H1 (cell line): ENCODE data around the gene TNFRSF13B. TPM values are rescaled to one million over a fixed set of nuclear protein-coding genes. Genes with fewer than 3 reads are reported as not detected.
A peak's percentile ranks its signal among the peaks of the same experiment; 100 is the strongest.

Experiments
- CTCF ChIA-PET: fragments of 300-600 bp; sonication (Branson Sonifier 250); formaldehyde crosslinking; loops from one replicate; lab custom pipeline; 2021; ENCODE audit not compliant: partially characterized antibody; lab: Charles Lee
- POLR2A ChIA-PET: fragments of 300-600 bp; sonication (Branson Sonifier 250); formaldehyde crosslinking; loops from one replicate; lab custom pipeline; 2021; ENCODE audit warnings: inconsistent platforms; ENCODE audit not compliant: partially characterized antibody; lab: Charles Lee
- DNase-seq, 2 experiments: peaks; one replicate each; pipeline versions ENCODE4 v3.0.0 to v3.0.0-alpha.2; 2010 to 2022; ENCODE audit warnings: low spot score in 2 of 2, low read depth in 1 of 2, mixed read lengths in 1 of 2
- FAIRE-seq: peaks from 2 replicates; lab custom pipeline; 2011; peaks lifted over from hg19 to GRCh38; lab: Jason Lieb, UNC
- H2AFZ ChIP-seq: 2 replicates; pipeline ENCODE4 v1.8.1; 2012; ENCODE audit warnings: low read length, inconsistent platforms
- H2AK5ac ChIP-seq: 2 replicates; pipeline ENCODE4 v1.6.1; 2013; ENCODE audit warnings: low read depth, low read length
- H2BK120ac ChIP-seq: replicated peaks from 2 replicates; pipeline ENCODE3; 2013; ENCODE audit warnings: low read depth, low read length, inconsistent platforms
- H2BK12ac ChIP-seq: 2 replicates; pipeline ENCODE4 v1.6.1; 2013; ENCODE audit warnings: low read depth, low read length
- H2BK15ac ChIP-seq: 2 replicates; pipeline ENCODE4 v1.6.1; 2013; ENCODE audit warnings: low read length
- H2BK20ac ChIP-seq: 2 replicates; pipeline ENCODE4 v1.6.1; 2013; ENCODE audit warnings: low read length
- H2BK5ac ChIP-seq: 2 replicates; pipeline ENCODE4 v1.6.1; 2013; ENCODE audit warnings: low read depth, low read length
- H3K14ac ChIP-seq: 2 replicates; pipeline ENCODE4 v1.6.1; 2013; ENCODE audit warnings: inconsistent platforms; ENCODE audit not compliant: insufficient read length
- H3K18ac ChIP-seq: 2 replicates; pipeline ENCODE4 v1.6.1; 2013; ENCODE audit warnings: low read length; ENCODE audit errors: extremely low read depth
- H3K23ac ChIP-seq: 2 replicates; pipeline ENCODE4 v1.6.1; 2013; ENCODE audit warnings: inconsistent platforms; ENCODE audit not compliant: insufficient read length
- H3K23me2 ChIP-seq: 2 replicates; pipeline ENCODE4 v1.6.1; 2013; ENCODE audit warnings: low read depth, low read length
- H3K27ac ChIP-seq: 2 replicates; pipeline ENCODE4 v1.6.1; 2011; ENCODE audit warnings: low read depth, low read length, inconsistent platforms
- H3K27me3 ChIP-seq, 4 experiments: replicated peaks in 1 of 4; 1 replicate in 1 of 4; 2 replicates in 3 of 4; pipeline versions ENCODE4 v1.6.1 to v1.8.1; 2011 to 2013; ENCODE audit warnings: low read length in 3 of 4, mild to moderate bottlenecking in 3 of 4, inconsistent platforms in 2 of 4, mixed read lengths in 2 of 4, moderate library complexity in 1 of 4; ENCODE audit not compliant: control insufficient read depth in 3 of 4, insufficient read depth in 3 of 4; ENCODE audit errors: extremely low read depth in 1 of 4
- H3K36me3 ChIP-seq, 4 experiments: 2 replicates each; pipeline versions ENCODE4 v1.6.1 to v1.8.1; 2011 to 2013; ENCODE audit warnings: mild to moderate bottlenecking in 4 of 4, low read length in 3 of 4, moderate library complexity in 2 of 4, control low read depth in 1 of 4, inconsistent platforms in 1 of 4; ENCODE audit not compliant: insufficient read depth in 4 of 4, control insufficient read depth in 2 of 4
- H3K4ac ChIP-seq: replicated peaks from 2 replicates; pipeline ENCODE3; 2013; ENCODE audit warnings: low read length, low read depth, mixed read lengths, inconsistent platforms; ENCODE audit not compliant: insufficient read length
- H3K4me1 ChIP-seq, 4 experiments: replicated peaks in 1 of 4; 1 replicate in 1 of 4; 2 replicates in 3 of 4; pipeline versions ENCODE4 v1.6.1 to v1.8.1; 2011 to 2013; ENCODE audit warnings: low read length in 3 of 4, inconsistent platforms in 2 of 4, mixed read lengths in 1 of 4; ENCODE audit not compliant: insufficient read depth in 4 of 4, control insufficient read depth in 3 of 4
- H3K4me2 ChIP-seq, 2 experiments: 2 replicates each; pipeline versions ENCODE4 v1.6.1 to v1.8.1; 2011 to 2013; ENCODE audit warnings: low read depth in 2 of 2, low read length in 2 of 2, control low read depth in 1 of 2, inconsistent platforms in 1 of 2, mild to moderate bottlenecking in 1 of 2; ENCODE audit not compliant: insufficient read depth in 1 of 2
- H3K4me3 ChIP-seq, 4 experiments: fragments of 200-600, 300-600 bp in 1 of 4; sonication (generic), shearing (Covaris generic), sonication (Bioruptor Twin) in 1 of 4; 2 replicates each; pipeline versions ENCODE4 v1.5.1 to v1.8.1; 2011 to 2016; ENCODE audit warnings: low read length in 4 of 4, low read depth in 3 of 4, control low read depth in 2 of 4, inconsistent platforms in 2 of 4, mild to moderate bottlenecking in 2 of 4, mixed read lengths in 1 of 4, moderate library complexity in 1 of 4; ENCODE audit not compliant: insufficient read depth in 2 of 4; ENCODE audit errors: extremely low read depth in 1 of 4
- H3K56ac ChIP-seq: replicated peaks from 2 replicates; pipeline ENCODE3; 2013; ENCODE audit warnings: low read depth, mild to moderate bottlenecking, mixed read lengths, low read length, inconsistent platforms; ENCODE audit not compliant: insufficient read length
- H3K79me1 ChIP-seq: 2 replicates; pipeline ENCODE4 v1.6.1; 2013; ENCODE audit warnings: low read depth, low read length, control low read depth
- H3K79me2 ChIP-seq, 2 experiments: 2 replicates each; pipeline versions ENCODE4 v1.6.1 to v1.8.1; 2012 to 2013; ENCODE audit warnings: low read length in 2 of 2, mild to moderate bottlenecking in 2 of 2, inconsistent platforms in 1 of 2; ENCODE audit not compliant: insufficient read depth in 2 of 2, control insufficient read depth in 1 of 2
- H3K9ac ChIP-seq, 4 experiments: replicated peaks in 1 of 4; 1 replicate in 1 of 4; 2 replicates in 3 of 4; pipeline versions ENCODE4 v1.6.1 to v1.8.1; 2011 to 2013; ENCODE audit warnings: low read depth in 3 of 4, low read length in 3 of 4, control low read depth in 2 of 4, mild to moderate bottlenecking in 2 of 4, moderate library complexity in 2 of 4, inconsistent platforms in 1 of 4; ENCODE audit errors: extremely low read depth in 1 of 4
- H3K9me3 ChIP-seq, 2 experiments: 2 replicates each; pipeline versions ENCODE4 v1.6.1 to v1.8.1; 2012 to 2013; ENCODE audit warnings: mild to moderate bottlenecking in 2 of 2, moderate library complexity in 2 of 2, control low read depth in 1 of 2, inconsistent platforms in 1 of 2, low read depth in 1 of 2, low read length in 1 of 2, mixed read lengths in 1 of 2; ENCODE audit not compliant: insufficient read depth in 2 of 2
- H4K20me1 ChIP-seq, 2 experiments: replicated peaks in 1 of 2; 2 replicates each; pipeline versions ENCODE3 to v1.8.1; 2011 to 2013; ENCODE audit warnings: inconsistent platforms in 2 of 2, low read length in 2 of 2, mild to moderate bottlenecking in 1 of 2; ENCODE audit not compliant: insufficient read depth in 2 of 2, control insufficient read depth in 1 of 2
- H4K5ac ChIP-seq: 2 replicates; pipeline ENCODE4 v1.6.1; 2013; ENCODE audit warnings: low read length, low read depth, mixed read lengths, inconsistent platforms; ENCODE audit not compliant: insufficient read length
- H4K8ac ChIP-seq: 2 replicates; pipeline ENCODE4 v1.8.0; 2013; ENCODE audit warnings: mild to moderate bottlenecking, moderate library complexity, low read length, inconsistent platforms; ENCODE audit not compliant: insufficient read depth; ENCODE audit errors: extremely low read depth
- H4K91ac ChIP-seq: replicated peaks from 2 replicates; pipeline ENCODE3; 2013; ENCODE audit warnings: low read length, mixed read lengths, inconsistent platforms; ENCODE audit not compliant: insufficient read length
- CBX8 ChIP-seq: fragments of 300-800, 300-1000 bp; sonication (generic); IDR thresholded peaks from 2 replicates; pipeline ENCODE4 v1.7.1; 2016; ENCODE audit warnings: low read depth, low read length, borderline replicate concordance
- EGR1 ChIP-seq: IDR thresholded peaks from 2 replicates; pipeline ENCODE4 v1.6.1; 2011; ENCODE audit warnings: low read depth, low read length, borderline replicate concordance
- GTF2F1 ChIP-seq: IDR thresholded peaks from 2 replicates; pipeline ENCODE4 v1.6.1; 2012; ENCODE audit warnings: low read depth, low read length, improper control_type of control experiment, borderline replicate concordance
- KDM4A ChIP-seq: IDR thresholded peaks from one replicate; pipeline ENCODE4 v1.7.1; 2012; ENCODE audit warnings: low read depth, mild to moderate bottlenecking, moderate library complexity, low read length, inconsistent platforms; ENCODE audit not compliant: severe bottlenecking
- POLR2A ChIP-seq, 2 experiments: IDR thresholded peaks; 1 replicate in 1 of 2; 2 replicates in 1 of 2; pipeline ENCODE4 v1.6.1; 2011; ENCODE audit warnings: low read depth in 2 of 2, low read length in 2 of 2, mild to moderate bottlenecking in 2 of 2; ENCODE audit errors: control extremely low read depth in 1 of 2
- RAD21 ChIP-seq, 2 experiments: IDR thresholded peaks in 1 of 2; conservative IDR thresholded peaks in 1 of 2; 2 replicates each; pipeline ENCODE4 v1.6.1; 2011; ENCODE audit warnings: low read depth in 2 of 2, low read length in 2 of 2, improper control_type of control experiment in 1 of 2, inconsistent platforms in 1 of 2, mild to moderate bottlenecking in 1 of 2, moderate library complexity in 1 of 2
- RBBP5 ChIP-seq: IDR thresholded peaks from 2 replicates; pipeline ENCODE4 v1.7.1; 2012; ENCODE audit warnings: low read depth, mild to moderate bottlenecking, inconsistent platforms, low read length, moderate library complexity, borderline replicate concordance
- SP2 ChIP-seq: IDR thresholded peaks from 2 replicates; pipeline ENCODE4 v1.6.1; 2012; ENCODE audit warnings: mild to moderate bottlenecking, low read length, inconsistent platforms
- TEAD4 ChIP-seq: IDR thresholded peaks from 2 replicates; pipeline ENCODE4 v1.6.1; 2012; ENCODE audit warnings: low read depth, low read length, inconsistent platforms, mixed read lengths
- WGBS, 2 experiments: shearing (Covaris generic) in 1 of 2; methylation state at CpG; one replicate each; pipeline versions ENCODE4 v1.1.6 to v1.1.7; 2013 to 2015; ENCODE audit warnings: low lambda C conversion rate in 2 of 2, mixed read lengths in 2 of 2, inconsistent platforms in 1 of 2, low coverage in 1 of 2, missing lambda C conversion rate in 1 of 2; ENCODE audit not compliant: insufficient replicate concordance in 2 of 2, insufficient coverage in 1 of 2, insufficient read length in 1 of 2; ENCODE audit errors: extremely low coverage in 1 of 2, missing lambda C conversion rate in 1 of 2; 5-methylcytosine and 5-hydroxymethylcytosine counted together
- polyA plus RNA-seq, 7 experiments: library from polyadenylated mRNA; depleted of rRNA in 3 of 7; stranded (reverse) in 5 of 7; unstranded in 2 of 7; fragments of >200 nt in 5 of 7; fragments of 200-250 nt in 2 of 7; gene quantifications; 1 replicate in 5 of 7; 2 replicates in 1 of 7; 4 replicates in 1 of 7; pipeline versions ENCODE4 v1.2.1 to v1.2.3, GENCODE V29; 2011 to 2013; ENCODE audit warnings: missing spikeins in 2 of 7, mixed read lengths in 2 of 7
- total RNA-seq: library from RNA; stranded (reverse); fragmentation: NEBNext Ultra II Directional; extraction: Animal tissue kit (Norgen Biotek cat#: 25700); gene quantifications from 2 replicates; pipeline ENCODE4 v1.2.1, GENCODE V29; 2021
- TF ChIP-seq, protein P1 (sequence below): IDR thresholded peaks from 2 replicates; pipeline ENCODE4 v1.6.1; 2011; ENCODE audit warnings: low read length, improper control_type of control experiment
- TF ChIP-seq, protein P2 (sequence below): IDR thresholded peaks from 2 replicates; pipeline ENCODE4 v1.6.1; 2011; ENCODE audit warnings: low read depth, mild to moderate bottlenecking, low read length; ENCODE audit not compliant: insufficient read depth

The TNFRSF13B gene
- total and polyA plus RNA-seq, 2 of the 8 experiments (the other 6 are each of a cell fraction or from before 2014, with no cell fraction given): not detected

DNA sequence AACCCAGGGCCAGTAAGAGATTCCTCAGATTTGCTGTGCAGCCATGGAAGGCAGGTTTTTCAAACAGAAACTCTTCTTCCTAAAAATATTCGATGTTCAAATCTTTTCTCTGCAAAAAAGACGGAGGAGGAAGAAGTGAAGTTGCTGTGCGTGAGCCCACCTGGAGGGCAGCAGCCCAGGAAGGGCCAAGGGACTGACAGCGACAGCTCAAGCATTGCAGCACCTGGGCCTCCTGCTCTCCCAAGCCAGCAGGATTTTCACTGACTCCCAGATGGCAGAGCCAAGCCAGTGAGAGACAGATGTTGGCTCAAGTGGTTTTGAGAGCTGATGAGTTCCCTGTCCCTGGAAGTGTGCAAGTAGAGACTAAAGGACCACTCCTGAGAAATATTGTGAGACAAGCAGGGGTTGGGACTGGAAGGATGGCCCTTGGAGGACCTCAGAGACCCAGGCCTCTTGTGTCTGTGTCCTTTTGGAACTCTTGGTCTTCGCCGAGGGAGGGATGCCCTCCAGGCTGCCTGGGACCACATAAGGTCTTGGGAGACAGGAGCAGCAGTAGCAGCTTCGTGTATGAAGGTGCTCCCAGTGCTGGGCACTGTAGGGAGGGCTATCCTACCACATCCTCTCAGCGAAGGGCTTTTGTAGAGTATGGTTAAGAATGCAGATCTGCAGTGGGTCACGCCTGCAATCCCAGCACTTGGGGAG lies 29.3 kb upstream of the TNFRSF13B start:
- Histone ChIP-seq H4K8ac (no peak overlapping the region), H3K14ac (no peak overlapping the region), H3K27ac (no peak overlapping the region), H2BK5ac (no peak overlapping the region), H3K4me1 (peaks cover 0 to 4% (median 0%) of the 10 kb centered on the region in 4 experiments; a peak in 1 of 7 replicates), H3K4ac (no peak overlapping the region), H4K5ac (no peak overlapping the region), H2BK15ac (no peak overlapping the region), H3K9ac (no peak overlapping the region), H2AK5ac (no peak overlapping the region), H2BK12ac (no peak overlapping the region), H3K27me3 (no peaks in the 10 kb centered on the region), H2BK20ac (no peak overlapping the region), H3K9me3 (peaks cover 0 to 3% of the 10 kb centered on the region in 2 experiments; a peak in 1 of 4 replicates), H2BK120ac (no peak overlapping the region), H3K23me2 (no peaks in the 10 kb centered on the region), H3K23ac (no peak overlapping the region), H4K91ac (no peak overlapping the region), H3K18ac (no peak overlapping the region), H3K4me2 (no peak overlapping the region), H3K36me3 (no peaks in the 10 kb centered on the region), H4K20me1 (no peaks in the 10 kb centered on the region), H2AFZ (peak overlapping the region; percentile 55; the same call in 1 of the 2 replicates), H3K79me2 (no peaks in the 10 kb centered on the region), H3K79me1 (no peaks in the 10 kb centered on the region), H3K4me3 (no peak overlapping the region), H3K56ac (no peak overlapping the region)
- DNase-seq (no peak), FAIRE-seq (no peak)
- POLR2A ChIA-PET: no interaction called here
- CTCF ChIA-PET: interaction anchor here (0.7 to 2.4 kb wide), 24 partner anchors 9 to 312 kb away, joined by 3 to 12 read pairs (median 4); no protein-coding TSS in a partner anchor
- WGBS, 2 experiments: 77% methylated on average over 9 of the region's 9 CpGs; no CpG with 5 or more reads in 1 of the 2 experiments
- TF ChIP-seq GTF2F1: no peak
- TF ChIP-seq TEAD4: no peak
- TF ChIP-seq CBX8: no peak
- TF ChIP-seq EGR1: no peak
- no peak for TF ChIP-seq SP2
- no peak for TF ChIP-seq RBBP5
- TF ChIP-seq, protein P1, sequence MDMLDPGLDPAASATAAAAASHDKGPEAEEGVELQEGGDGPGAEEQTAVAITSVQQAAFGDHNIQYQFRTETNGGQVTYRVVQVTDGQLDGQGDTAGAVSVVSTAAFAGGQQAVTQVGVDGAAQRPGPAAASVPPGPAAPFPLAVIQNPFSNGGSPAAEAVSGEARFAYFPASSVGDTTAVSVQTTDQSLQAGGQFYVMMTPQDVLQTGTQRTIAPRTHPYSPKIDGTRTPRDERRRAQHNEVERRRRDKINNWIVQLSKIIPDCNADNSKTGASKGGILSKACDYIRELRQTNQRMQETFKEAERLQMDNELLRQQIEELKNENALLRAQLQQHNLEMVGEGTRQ: no peak
- TF ChIP-seq POLR2A (IDR thresholded peaks at IDR 0.05; ENCODE audit: control extremely low read depth in 1 of 2, low read depth in 2 of 2, low read length in 2 of 2): no peak
- TF ChIP-seq KDM4A: no peak
- TF ChIP-seq RAD21 (IDR thresholded peaks at IDR 0.05 in 1 of 2, conservative IDR thresholded peaks at IDR 0.05 in 1 of 2; ENCODE audit: low read depth in 2 of 2, low read length in 2 of 2): no peak
- TF ChIP-seq, protein P2, sequence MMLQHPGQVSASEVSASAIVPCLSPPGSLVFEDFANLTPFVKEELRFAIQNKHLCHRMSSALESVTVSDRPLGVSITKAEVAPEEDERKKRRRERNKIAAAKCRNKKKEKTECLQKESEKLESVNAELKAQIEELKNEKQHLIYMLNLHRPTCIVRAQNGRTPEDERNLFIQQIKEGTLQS: no peak
